ENCODE results near the gene CAMK2G.

The CAMK2G gene

DNA sequence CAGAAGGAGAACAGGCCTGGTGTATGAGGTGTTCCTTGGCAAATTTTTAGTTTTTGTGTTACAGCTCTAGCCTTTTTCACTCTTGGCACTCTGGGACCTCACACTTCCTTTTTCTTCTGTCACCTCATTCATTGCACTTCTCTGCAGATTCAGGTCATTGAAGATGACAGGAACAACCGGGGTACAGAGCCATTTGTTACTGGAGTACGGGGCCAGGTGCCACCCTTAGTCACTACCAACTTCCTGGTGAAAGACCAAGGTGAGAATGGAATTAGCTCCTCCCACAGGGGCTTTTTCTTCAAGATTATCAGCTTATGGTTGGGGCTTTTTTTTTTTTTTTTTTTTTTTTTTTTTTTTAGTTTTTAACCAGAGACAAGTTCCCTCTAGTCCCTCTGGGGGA is 111.0 kb downstream of the CAMK2G start:
- no peak for DNase-seq

DNA sequence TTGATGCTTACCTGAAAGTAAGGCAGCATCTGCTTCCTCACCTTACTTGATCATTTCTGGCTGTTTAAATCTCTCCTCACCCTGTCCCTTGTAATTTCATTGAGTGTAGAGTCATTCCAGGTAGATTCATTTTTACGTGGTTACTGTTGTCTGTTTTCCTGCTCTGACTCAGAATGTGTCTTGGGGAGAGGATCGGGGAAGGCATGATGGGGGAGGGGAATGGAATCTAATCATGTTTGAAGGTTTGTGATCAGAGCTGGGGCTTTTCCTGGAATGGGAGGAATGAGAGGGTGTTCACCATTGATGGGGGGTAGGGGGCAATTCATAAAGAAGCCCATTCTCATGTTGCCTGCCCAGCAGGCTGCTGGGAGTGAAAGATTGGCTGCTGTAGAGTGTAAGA is 111.4 kb downstream of the CAMK2G start:
- DNase-seq, result no peak
